ENCODE results near the gene TYW1B.
"Not testable (repeated sequence)": the region's sequence is repeated elsewhere in the genome, so short reads cannot be mapped to it uniquely, and the experiment has no call there.

Gene TYW1B

GRCh38 chr7:72751378-72751777 is 76.6 kb downstream of the TYW1B start:
- no peak for DNase-seq

DNA sequence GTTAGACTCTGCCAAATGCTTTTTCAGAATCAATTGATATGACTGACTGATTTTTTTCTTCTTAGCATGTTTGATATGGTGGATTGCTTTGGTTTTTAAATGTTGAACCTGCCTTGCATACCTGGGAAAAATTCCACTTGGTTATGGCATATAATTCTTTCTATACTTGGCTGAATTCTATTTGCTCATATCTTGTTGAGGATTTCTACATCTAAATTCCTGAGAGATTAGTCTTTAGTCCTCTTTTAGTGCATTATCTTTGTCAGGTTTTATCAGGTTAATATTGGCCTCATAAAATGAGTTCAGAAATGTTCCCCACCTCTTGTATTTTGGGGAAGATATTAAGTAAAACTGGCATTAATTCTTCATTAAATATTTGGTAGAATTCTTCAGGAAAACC is 79.4 kb downstream of the TYW1B start:
- not testable (repeated sequence) for DNase-seq

GRCh38 chr7:72744244-72744926 is 83.6 kb downstream of the TYW1B start:
- DNase-seq = not testable (repeated sequence)

- DNase-seq = not testable (repeated sequence)
Observed at GRCh38 chr7:72743801-72744200, 84.2 kb downstream of the TYW1B start.

GRCh38 chr7:72739716-72740115 is 88.3 kb downstream of the TYW1B start:
- DNase-seq = not testable (repeated sequence)

DNA sequence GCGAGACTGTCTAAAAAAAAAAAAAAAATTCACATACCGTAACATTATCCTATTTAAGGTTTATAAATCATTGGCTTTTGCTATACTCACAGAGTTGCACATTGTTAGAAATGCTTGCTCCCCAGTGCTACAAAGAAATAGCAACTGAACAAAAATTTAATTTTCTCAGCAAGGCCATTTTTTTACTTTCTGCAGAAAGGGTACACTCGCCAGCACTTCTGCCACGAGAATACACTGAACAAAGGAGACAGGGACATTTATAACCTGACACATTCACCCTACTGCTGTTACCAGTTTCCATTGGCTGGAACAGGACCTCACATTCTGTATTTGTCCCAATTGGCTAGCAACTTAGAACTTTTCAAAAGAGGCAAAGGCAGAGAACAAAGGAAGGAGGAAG is 92.1 kb downstream of the TYW1B start:
- DNase-seq = not testable (repeated sequence)

DNA sequence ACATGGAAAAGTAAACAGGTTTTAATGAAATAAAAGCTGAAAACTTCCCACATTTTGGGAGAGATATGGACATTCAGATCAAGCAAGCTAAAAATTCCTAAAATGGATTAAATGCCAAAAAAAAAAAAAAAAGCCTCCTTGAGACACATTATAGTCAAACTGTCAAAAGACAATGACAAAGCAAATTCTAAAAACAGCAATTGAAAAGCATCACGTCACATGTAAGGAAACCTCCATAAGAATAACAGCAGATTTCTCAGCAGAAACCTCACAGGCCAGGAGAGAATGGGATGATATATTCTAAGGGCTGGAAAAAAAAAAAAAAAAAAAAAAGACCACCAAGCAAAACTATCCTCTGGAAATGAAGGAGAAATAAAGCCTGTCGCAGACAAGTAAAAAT is 97.2 kb downstream of the TYW1B start:
- DNase-seq = not testable (repeated sequence)

- DNase-seq = not testable (repeated sequence)
Observed at GRCh38 chr7:72730384-72730783, 97.6 kb downstream of the TYW1B start.

DNA sequence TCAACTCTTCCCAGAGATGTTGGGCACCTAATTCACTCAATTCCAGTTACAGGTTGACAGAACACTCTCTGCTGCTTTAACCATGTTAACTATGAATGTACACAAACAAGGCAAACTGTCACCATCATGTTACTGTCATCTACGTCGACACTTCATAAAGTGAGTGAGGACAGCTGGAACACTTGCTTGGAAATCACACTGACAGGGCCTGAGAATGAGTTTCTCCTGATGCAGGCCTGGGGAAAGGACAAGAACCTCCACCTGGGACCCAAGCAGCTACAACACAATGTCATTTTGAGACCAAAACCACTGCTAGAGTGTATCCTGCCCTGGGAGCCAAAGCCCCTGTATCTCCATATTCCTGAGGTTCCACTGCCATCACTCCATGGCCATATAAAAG is 98.9 kb downstream of the TYW1B start:
- not testable (repeated sequence) for DNase-seq

DNA sequence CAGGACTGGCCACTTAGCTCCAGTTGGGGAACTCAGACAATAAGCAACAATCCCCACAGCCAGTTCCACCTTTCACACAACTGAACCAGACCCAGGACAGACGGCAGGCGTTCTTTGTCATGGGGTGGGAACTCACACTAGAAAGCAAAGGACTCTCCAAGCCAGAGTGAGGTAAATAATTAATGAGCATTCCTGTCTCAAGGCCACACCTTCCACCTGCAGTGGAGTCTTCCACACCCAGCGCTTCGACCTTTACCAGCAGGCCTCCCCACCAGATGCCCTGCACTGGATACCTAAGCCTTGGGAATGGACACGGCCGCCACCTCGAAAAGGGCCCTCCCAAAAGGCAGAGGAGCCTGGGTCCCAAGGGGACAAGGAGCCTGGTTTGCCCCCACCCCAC is 105.3 kb downstream of the TYW1B start:
- not testable (repeated sequence) for DNase-seq

DNA sequence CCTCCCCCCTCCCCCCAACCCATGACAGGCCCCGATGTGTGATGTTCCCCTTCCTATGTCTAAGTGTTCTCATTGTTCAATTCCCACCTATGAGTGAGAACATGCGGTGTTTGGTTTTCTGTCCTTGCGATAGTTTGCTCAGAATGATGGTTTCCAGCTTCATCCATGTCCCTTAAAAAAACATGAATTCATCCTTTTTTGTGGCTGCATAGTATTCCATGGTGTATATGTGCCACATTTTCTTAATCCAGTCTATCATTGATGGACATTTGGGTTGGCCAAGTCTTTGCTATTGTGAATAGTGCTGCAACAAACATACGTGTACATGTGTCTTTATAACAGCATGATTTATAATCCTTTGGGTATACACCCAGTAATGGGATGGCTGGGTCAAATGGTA is 107.1 kb downstream of the TYW1B start:
- not testable (repeated sequence) for DNase-seq

- not testable (repeated sequence) for DNase-seq
Observed at GRCh38 chr7:72717252-72717774, 110.7 kb downstream of the TYW1B start.

DNA sequence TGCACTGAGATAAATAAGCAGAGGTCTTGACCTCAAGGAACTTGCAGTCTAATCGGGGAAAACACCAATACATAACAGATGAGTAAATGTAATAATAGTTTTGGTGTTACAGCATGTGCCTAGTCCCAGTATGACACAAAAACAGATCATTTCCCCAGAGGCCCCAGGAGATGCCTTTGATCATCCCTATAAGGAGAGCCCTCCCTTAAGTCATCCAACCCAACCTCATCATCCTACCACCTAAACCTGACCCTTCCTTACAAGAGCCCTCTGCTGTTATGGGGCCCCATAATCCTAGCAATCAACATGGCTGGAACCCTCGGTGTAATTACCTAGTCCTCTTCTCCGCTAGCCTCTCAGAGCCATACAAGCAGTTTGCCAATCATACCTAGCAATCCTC is 116.1 kb downstream of the TYW1B start:
- DNase-seq = not testable (repeated sequence)

DNA sequence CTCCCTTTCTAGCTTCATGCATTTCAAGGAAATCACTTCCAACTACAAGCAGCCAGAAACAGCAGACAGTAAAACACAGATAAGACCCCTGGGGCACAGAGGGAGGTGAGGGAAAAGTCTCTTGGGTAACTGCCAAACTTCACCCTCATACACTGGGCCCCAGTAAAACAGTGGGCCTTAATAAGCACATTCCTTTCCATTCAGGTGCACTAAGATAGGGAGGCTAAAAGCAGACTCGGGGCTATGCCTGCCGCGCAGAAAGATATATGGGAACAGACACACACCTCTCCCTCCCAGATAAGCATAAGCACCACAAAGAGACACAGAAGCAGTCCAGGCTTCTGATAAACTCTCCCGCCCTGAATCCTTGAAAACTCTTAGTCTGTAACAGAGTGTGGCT is 117.0 kb downstream of the TYW1B start:
- DNase-seq = no peak

- DNase-seq = no peak
Observed at GRCh38 chr7:72709909-72710308, 118.1 kb downstream of the TYW1B start.

DNA sequence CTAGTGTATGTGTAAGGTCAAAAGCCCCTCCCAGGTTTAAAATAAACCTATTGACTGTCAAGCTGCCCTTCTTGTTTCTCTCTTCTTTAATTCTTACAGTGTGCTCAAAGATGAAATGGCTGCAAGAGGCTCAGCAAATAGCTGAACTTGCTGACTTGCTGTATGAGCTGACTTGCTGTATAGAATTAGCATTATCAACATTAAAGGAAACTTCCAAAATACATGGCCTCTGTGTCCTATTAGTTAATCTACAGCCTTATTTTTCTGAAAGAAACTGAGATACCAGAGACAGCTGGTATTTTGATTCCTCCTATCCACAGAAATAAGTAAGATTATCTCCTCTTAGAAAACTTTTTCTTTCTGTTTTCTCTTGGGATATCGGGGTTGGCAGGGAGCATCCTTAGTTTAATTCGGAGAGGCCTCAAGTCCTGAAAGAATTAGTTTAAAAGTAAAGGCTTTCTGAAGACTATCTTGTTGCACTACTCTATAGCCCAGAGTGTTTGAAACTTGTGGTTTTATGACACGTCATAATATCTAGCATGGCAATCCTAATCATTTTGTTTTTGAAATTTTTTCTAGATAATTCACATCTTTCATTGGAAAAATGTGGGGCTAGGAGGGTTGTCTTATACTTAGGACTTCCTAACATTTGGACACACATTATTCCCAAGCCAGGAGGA is 119.5 kb downstream of the TYW1B start:
- not testable (repeated sequence) for DNase-seq

- no peak for DNase-seq
Observed at GRCh38 chr7:72706521-72706920, 121.5 kb downstream of the TYW1B start.

DNA sequence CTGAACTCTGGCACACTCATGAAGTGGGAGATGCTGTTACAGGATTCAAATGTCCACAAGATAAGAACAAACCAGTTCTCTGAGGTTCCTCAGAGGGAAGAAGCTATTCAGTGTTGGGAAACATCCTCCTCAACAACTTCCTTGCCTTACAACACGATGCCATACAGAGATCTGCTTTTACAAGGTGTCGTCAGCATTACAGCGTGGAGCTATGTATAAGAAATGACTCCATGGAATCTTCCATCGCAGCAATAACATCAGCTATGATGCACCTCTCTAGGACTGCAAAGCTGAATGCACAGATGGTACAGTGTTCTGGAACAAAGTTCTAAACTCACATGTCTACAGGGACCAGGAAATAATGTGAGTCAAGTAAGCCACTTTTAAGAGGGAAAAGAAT is 122.3 kb downstream of the TYW1B start:
- not testable (repeated sequence) for DNase-seq

- DNase-seq = no peak
Observed at GRCh38 chr7:72704894-72705293, 123.1 kb downstream of the TYW1B start.

DNA sequence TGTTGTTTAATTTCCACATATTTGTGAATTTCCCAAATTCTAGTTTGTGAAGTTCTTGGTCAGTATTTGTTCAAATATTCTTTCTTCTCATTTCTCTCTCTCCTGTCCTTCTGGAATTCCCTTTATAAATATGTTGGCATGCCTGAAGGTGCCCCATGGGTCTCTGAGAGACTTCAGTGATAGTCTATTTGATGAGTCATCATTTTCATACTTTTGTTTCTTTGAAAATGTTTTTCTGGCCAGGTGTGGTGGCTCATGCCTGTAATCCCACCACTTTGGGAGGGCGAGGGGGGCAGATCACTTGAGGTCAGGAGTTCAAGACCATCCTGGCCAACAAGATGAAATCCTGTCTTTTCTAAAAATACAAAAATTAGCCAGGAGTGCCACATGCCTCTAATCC is 127.5 kb downstream of the TYW1B start:
- DNase-seq = not testable (repeated sequence)

GRCh38 chr7:72697066-72697465 is 130.9 kb downstream of the TYW1B start:
- not testable (repeated sequence) for DNase-seq

GRCh38 chr7:72696643-72697042 is 131.4 kb downstream of the TYW1B start:
- not testable (repeated sequence) for DNase-seq

DNA sequence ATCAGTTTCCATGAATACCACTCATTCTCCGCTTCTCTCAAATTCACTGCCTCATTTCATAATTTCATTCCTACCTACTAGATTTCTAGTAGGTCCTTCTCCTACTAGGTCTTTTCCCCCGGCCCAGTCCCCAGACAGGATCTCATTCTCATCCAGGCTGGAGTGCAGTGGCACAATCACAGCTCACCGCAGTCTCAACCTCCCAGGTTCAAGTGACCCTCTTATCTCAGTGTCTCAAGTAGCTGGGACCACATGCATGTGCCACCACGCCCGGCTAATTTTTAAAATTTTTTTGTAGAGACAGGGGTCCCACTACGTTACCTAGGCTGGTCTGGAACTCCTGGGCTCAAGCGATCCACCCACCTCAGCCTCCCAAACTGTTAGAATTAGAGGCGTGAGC is 132.5 kb downstream of the TYW1B start:
- not testable (repeated sequence) for DNase-seq

DNA sequence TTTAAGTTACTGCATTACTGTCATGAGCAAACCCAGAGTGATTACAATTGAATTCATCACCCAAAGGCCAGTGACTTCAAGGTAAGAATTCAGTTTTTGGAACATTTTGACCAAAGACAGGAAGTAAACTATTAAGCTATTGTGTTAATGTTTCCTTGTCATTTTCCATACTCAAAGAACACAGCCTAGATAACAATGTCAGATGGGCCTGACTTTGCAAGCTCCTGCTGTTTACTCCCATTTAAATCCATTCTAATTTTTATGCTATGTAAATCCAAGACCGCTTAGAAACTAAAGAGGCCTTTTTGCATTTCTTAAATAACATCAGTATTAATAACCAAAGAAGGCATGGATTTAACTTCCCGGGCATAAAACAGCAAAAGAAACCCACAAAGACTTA is 136.6 kb downstream of the TYW1B start:
- not testable (repeated sequence) for DNase-seq
